Endothelial cell of umbilical vein (primary cell): ENCODE data around the gene UTP18. TPM values are rescaled to one million over a fixed set of nuclear protein-coding genes. Genes with fewer than 3 reads are reported as not detected.

Source experiments
- BruUV-seq: library from RNA; stranded (reverse); fragments of 400-500 nt; replicated peaks from 2 replicates; lab custom pipeline; 2021; lab: Mats Ljungman, UMichigan
- CTCF ChIA-PET: fragments of 300-600, 350-600 bp; sonication (Branson Sonifier 250); formaldehyde crosslinking; loops from one replicate; lab custom pipeline; 2021; ENCODE audit warnings: antibody characterized with exemption, inconsistent platforms; lab: Charles Lee
- POLR2A ChIA-PET: fragments of 300-600, 350-600 bp; sonication (Branson Sonifier 250); formaldehyde crosslinking; loops from one replicate; lab custom pipeline; 2021; ENCODE audit warnings: antibody characterized with exemption, inconsistent platforms; lab: Charles Lee
- DNase-seq: peaks from one replicate; pipeline ENCODE4 v3.0.0-alpha.2; 2011; ENCODE audit warnings: low read depth, low spot score
- FAIRE-seq: peaks from 2 replicates; lab custom pipeline; 2011; peaks lifted over from hg19 to GRCh38; lab: Jason Lieb, UNC
- H2AFZ ChIP-seq: 2 replicates; pipeline ENCODE4 v1.6.0; 2012; ENCODE audit warnings: low read depth, low read length, control low read depth, inconsistent platforms
- H3K27ac ChIP-seq: 2 replicates; pipeline ENCODE4 v1.5.1; 2011; ENCODE audit warnings: low read depth, mild to moderate bottlenecking, control low read depth, low read length, moderate library complexity; ENCODE audit not compliant: insufficient read depth
- H3K27me3 ChIP-seq, 2 experiments: 2 replicates each; pipeline versions ENCODE4 v1.6.0 to v1.6.1; 2011; ENCODE audit warnings: low read length in 2 of 2, mixed read lengths in 1 of 2; ENCODE audit not compliant: control insufficient read depth in 2 of 2, insufficient read depth in 2 of 2
- H3K36me3 ChIP-seq, 2 experiments: 2 replicates in 1 of 2; 3 replicates in 1 of 2; pipeline ENCODE4 v1.5.1; 2011; ENCODE audit warnings: low read length in 2 of 2, mild to moderate bottlenecking in 1 of 2, moderate library complexity in 1 of 2; ENCODE audit not compliant: control insufficient read depth in 2 of 2, insufficient read depth in 2 of 2; ENCODE audit errors: extremely low read depth in 1 of 2
- H3K4me1 ChIP-seq: 3 replicates; pipeline ENCODE4 v1.5.1; 2011; ENCODE audit warnings: mild to moderate bottlenecking, low read length; ENCODE audit not compliant: control insufficient read depth, insufficient read depth; ENCODE audit errors: extremely low read depth
- H3K4me2 ChIP-seq: 2 replicates; pipeline ENCODE4 v1.6.1; 2011; ENCODE audit warnings: low read length, control low read depth, mixed read lengths; ENCODE audit not compliant: insufficient read depth
- H3K4me3 ChIP-seq, 3 experiments: fragments of 200-600 bp in 1 of 3; sonication (generic), shearing (Covaris generic) in 1 of 3; replicated peaks in 1 of 3; 2 replicates each; pipeline ENCODE4 v1.5.1; 2011 to 2016; ENCODE audit warnings: control low read depth in 3 of 3, low read length in 3 of 3, mild to moderate bottlenecking in 2 of 3, inconsistent platforms in 1 of 3, low read depth in 1 of 3, moderate library complexity in 1 of 3; ENCODE audit not compliant: insufficient read depth in 1 of 3
- H3K79me2 ChIP-seq: 2 replicates; pipeline ENCODE4 v1.6.0; 2012; ENCODE audit warnings: low read length, inconsistent platforms; ENCODE audit not compliant: control insufficient read depth, insufficient read depth
- H3K9ac ChIP-seq: replicated peaks from 2 replicates; pipeline ENCODE3; 2011; ENCODE audit warnings: low read length, control low read depth; ENCODE audit not compliant: insufficient read depth; ENCODE audit errors: extremely low read depth
- H3K9me1 ChIP-seq: replicated peaks from 3 replicates; pipeline ENCODE4 v1.6.0; 2011; ENCODE audit warnings: mild to moderate bottlenecking, low read length; ENCODE audit not compliant: control insufficient read depth, insufficient read depth; ENCODE audit errors: extremely low read depth
- H3K9me3 ChIP-seq: replicated peaks from 2 replicates; pipeline ENCODE4 v1.5.1; 2012; ENCODE audit warnings: low read length, inconsistent platforms; ENCODE audit not compliant: control insufficient read depth, insufficient read depth
- H4K20me1 ChIP-seq: replicated peaks from 2 replicates; pipeline ENCODE3; 2011; ENCODE audit warnings: mild to moderate bottlenecking, low read length; ENCODE audit not compliant: control insufficient read depth, insufficient read depth; ENCODE audit errors: extremely low read depth
- CTCF ChIP-seq, 2 donors: IDR thresholded peaks; 1 replicate in 1 of 2; 2 replicates in 1 of 2; pipeline ENCODE4 v1.5.1; 2011; ENCODE audit warnings: low read length in 2 of 2, mild to moderate bottlenecking in 2 of 2, moderate library complexity in 2 of 2, control low read depth in 1 of 2, inconsistent platforms in 1 of 2, low read depth in 1 of 2; ENCODE audit not compliant: insufficient read depth in 1 of 2; ENCODE audit errors: extremely low read depth in 1 of 2
- EZH2 ChIP-seq: IDR thresholded peaks from 2 replicates; pipeline ENCODE4 v1.6.1; 2012; ENCODE audit warnings: borderline replicate concordance, low read depth, mild to moderate bottlenecking, moderate library complexity, low read length, inconsistent platforms; ENCODE audit not compliant: severe bottlenecking
- FOS ChIP-seq: IDR thresholded peaks from 2 replicates; pipeline ENCODE4 v1.6.1; 2011; ENCODE audit warnings: mild to moderate bottlenecking, low read length, moderate library complexity, borderline replicate concordance; ENCODE audit not compliant: insufficient read depth
- GATA2 ChIP-seq: IDR thresholded peaks from 2 replicates; pipeline ENCODE4 v1.7.0; 2011; ENCODE audit warnings: low read depth, mild to moderate bottlenecking, moderate library complexity, mixed read lengths, low read length; ENCODE audit not compliant: insufficient read length, insufficient read depth
- JUN ChIP-seq: IDR thresholded peaks from 2 replicates; pipeline ENCODE4 v1.6.1; 2011; ENCODE audit warnings: borderline replicate concordance, low read depth; ENCODE audit not compliant: insufficient read length, insufficient read depth
- MAX ChIP-seq: IDR thresholded peaks from 2 replicates; pipeline ENCODE4 v1.6.1; 2011; ENCODE audit not compliant: insufficient read depth, insufficient read length
- MYC ChIP-seq: IDR thresholded peaks from one replicate; pipeline ENCODE4 v1.6.1; 2011; ENCODE audit warnings: mild to moderate bottlenecking, low read depth, low read length
- POLR2A ChIP-seq: IDR thresholded peaks from 2 replicates; pipeline ENCODE4 v1.6.1; 2012; ENCODE audit warnings: low read depth, mild to moderate bottlenecking, control low read depth, low read length
- POLR2AphosphoS5 ChIP-seq: IDR thresholded peaks from 2 replicates; pipeline ENCODE4 v1.6.1; 2012; ENCODE audit warnings: low read depth, mild to moderate bottlenecking, control low read depth, low read length, moderate library complexity; ENCODE audit not compliant: insufficient read depth
- dilution Hi-C: fragments of 300-500 bp; cut with MboI; formaldehyde crosslinking; loops from one replicate; pipeline ENCODE4 v1.15.0; 2019; ENCODE audit warnings: low sequenced_read_pairs; ENCODE audit not compliant: extremely low pct_ligation_motif_present
- intact Hi-C: fragments of 100-400 bp; cut with micrococcal nuclease; formaldehyde crosslinking; loops from one replicate; pipeline ENCODE4 v1.10.0; 2022
- polyA plus RNA-seq, 4 experiments: library from polyadenylated mRNA; depleted of rRNA in 3 of 4; stranded (reverse) in 3 of 4; unstranded in 1 of 4; fragments of >200 nt; gene quantifications; 2 replicates each; pipeline versions ENCODE4 v1.2.1 to v1.2.3, GENCODE V29; 2011 to 2012; ENCODE audit warnings: missing spikeins in 1 of 4
- total RNA-seq: library from RNA; stranded (reverse); gene quantifications from 2 replicates; pipeline ENCODE4 v1.2.3, GENCODE V29; 2021

Gene UTP18
- total and polyA plus RNA-seq, 2 donors (not counting 3 experiments of a cell fraction or from before 2014, with no cell fraction given) = 9.1 to 29.3 TPM

DNA sequence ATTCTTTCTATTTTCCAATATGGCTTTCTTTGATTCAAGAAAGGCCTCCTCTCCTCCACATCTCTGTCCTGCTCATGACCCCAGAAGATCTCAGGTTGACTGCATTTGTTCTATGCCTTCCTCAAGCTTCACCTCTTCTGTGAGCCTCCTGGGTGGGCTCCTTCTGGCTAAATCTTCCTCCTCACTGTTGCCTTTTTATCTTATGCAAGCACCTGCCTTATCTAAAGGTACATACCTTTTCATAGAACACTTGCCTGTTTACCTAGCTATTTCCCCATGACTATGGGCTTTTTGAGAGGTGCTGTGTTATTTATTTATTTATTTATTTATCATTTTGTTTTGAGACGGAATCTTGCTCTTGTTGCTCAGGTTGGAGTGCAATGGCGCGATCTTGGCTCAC is 81.1 kb downstream of the UTP18 start:
- CTCF ChIA-PET = no interaction called here
- DNase-seq (no peak), FAIRE-seq (no peak)
- POLR2A ChIA-PET = no interaction called here
- BruUV-seq = no TSS peak
- Histone ChIP-seq H3K4me1 (no peaks in the 10 kb centered on the region), H3K79me2 (no peaks in the 10 kb centered on the region), H3K9ac (no peak overlapping the region), H3K4me2 (no peak overlapping the region), H2AFZ (no peak overlapping the region), H3K36me3 (no peaks in the 10 kb centered on the region), H3K4me3 (no peak overlapping the region), H3K27me3 (no peaks in the 10 kb centered on the region), H4K20me1 (no peaks in the 10 kb centered on the region), H3K27ac (no peak overlapping the region), H3K9me1 (no peaks in the 10 kb centered on the region), H3K9me3 (no peaks in the 10 kb centered on the region)
- TF ChIP-seq EZH2 = no peak
- TF ChIP-seq MAX = no peak
- no peak for TF ChIP-seq FOS
- TF ChIP-seq MYC = no peak
- no peak for TF ChIP-seq JUN
- no peak for TF ChIP-seq GATA2
- no peak for TF ChIP-seq POLR2A
- TF ChIP-seq POLR2AphosphoS5 = no peak
- TF ChIP-seq CTCF (IDR thresholded peaks at IDR 0.05; ENCODE audit: extremely low read depth in 1 of 2, insufficient read depth in 1 of 2, low read depth in 1 of 2, low read length in 2 of 2) = no peak
- dilution Hi-C loops = no loop called here
- intact Hi-C loops = no loop called here
